K562 (cell line): ENCODE results near the gene GRAMD4. TPM values are rescaled to one million over a fixed set of nuclear protein-coding genes. Genes with fewer than 3 reads are reported as not detected.
A peak's percentile ranks its signal among the peaks of the same experiment; 100 is the strongest.

ENCODE experiments used
- CREB1 ChIP-seq, 2 experiments: sonication (generic) in 1 of 2; formaldehyde crosslinking in 1 of 2; IDR thresholded peaks; 2 replicates each; pipeline versions ENCODE4 v1.6.1 to v1.8.0; 2012 to 2022; ENCODE audit warnings: inconsistent platforms in 1 of 2, mild to moderate bottlenecking in 1 of 2, missing genetic modification reagents in 1 of 2, moderate library complexity in 1 of 2
- ELF1 ChIP-seq: fragments of 200-800 bp; sonication (Bioruptor generic); IDR thresholded peaks from 2 replicates; pipeline ENCODE4 v1.6.1; 2016; ENCODE audit warnings: missing genetic modification characterization, missing compliant biosample characterization
- EP400 ChIP-seq: fragments of 450-650 bp; IDR thresholded peaks from 2 replicates; pipeline ENCODE4 v1.6.1; 2017; ENCODE audit warnings: antibody characterized with exemption, mild to moderate bottlenecking, moderate library complexity
- SMAD3 ChIP-seq: fragments of 450-650 bp; formaldehyde crosslinking; conservative IDR thresholded peaks from 2 replicates; pipeline ENCODE4 v1.4.0; 2020; ENCODE audit warnings: mild to moderate bottlenecking
- UBTF ChIP-seq, 2 experiments: IDR thresholded peaks; 2 replicates each; pipeline ENCODE4 v1.6.1; 2012; ENCODE audit warnings: improper control_type of control experiment in 2 of 2, low read depth in 2 of 2, low read length in 2 of 2, borderline replicate concordance in 1 of 2
- ZKSCAN1 ChIP-seq: fragments of 150-350 bp; IDR thresholded peaks from 2 replicates; pipeline ENCODE4 v1.6.1; 2016; ENCODE audit warnings: low read depth, low read length
- ZNF140 ChIP-seq: fragments of 250-450 bp; sonication (Bioruptor Pico); IDR thresholded peaks from 2 replicates; pipeline ENCODE4 v1.8.0; 2021; ENCODE audit warnings: moderate library complexity, mild to moderate bottlenecking, inconsistent platforms
- ZNF253 ChIP-seq: fragments of 250-450 bp; sonication (Bioruptor Pico); conservative IDR thresholded peaks from 2 replicates; pipeline ENCODE4 v1.6.1; 2021; ENCODE audit warnings: mild to moderate bottlenecking
- ZNF764 ChIP-seq: fragments of 250-450 bp; sonication (Bioruptor Pico); IDR thresholded peaks from 2 replicates; pipeline ENCODE4 v1.4.0; 2020; ENCODE audit warnings: low read depth, mild to moderate bottlenecking, moderate library complexity
- polyA plus RNA-seq, 8 experiments: library from polyadenylated mRNA; depleted of rRNA in 4 of 8; stranded (reverse) in 5 of 8; unstranded in 3 of 8; fragments of >200 nt; fragmentation: Nextera tagmentation in 2 of 8; fragmentation: Illumina TruSeq in 1 of 8; extraction: Ambion mirVana in 2 of 8; extraction: Trizol in 1 of 8; gene quantifications; 2 replicates each; pipeline versions ENCODE4 v1.2.1 to v1.2.3, GENCODE V29; 2011 to 2014; ENCODE audit warnings: inconsistent platforms in 1 of 8, missing spikeins in 1 of 8
- total RNA-seq, 7 experiments: library from RNA; depleted of rRNA in 6 of 7; stranded (reverse); fragments of >200 nt in 6 of 7; fragmentation: Illumina TruSeq in 2 of 7; extraction: Trizol in 2 of 7; gene quantifications; 2 replicates each; pipeline versions ENCODE4 v1.2.1 to v1.2.3, GENCODE V29; 2011 to 2021; ENCODE audit warnings: low replicate concordance in 1 of 7
- TF ChIP-seq, protein P1 (sequence below): sonication (generic); formaldehyde crosslinking; IDR thresholded peaks from 2 replicates; pipeline ENCODE4 v1.8.1; 2022; ENCODE audit warnings: missing genetic modification reagents
- TF ChIP-seq, protein P2 (sequence below), 2 experiments: fragments of 200-800 bp in 1 of 2; sonication (Bioruptor generic) in 1 of 2; sonication (generic) in 1 of 2; formaldehyde crosslinking in 1 of 2; IDR thresholded peaks in 1 of 2; conservative IDR thresholded peaks in 1 of 2; 2 replicates each; pipeline versions ENCODE4 v1.5.0 to v1.6.1; 2016 to 2020; ENCODE audit warnings: missing compliant biosample characterization in 1 of 2, missing genetic modification characterization in 1 of 2, missing genetic modification reagents in 1 of 2

GRAMD4 gene
- total and polyA plus RNA-seq, 9 of the 15 experiments (the other 6 are each of a cell fraction or from before 2014, with no cell fraction given): 0.18 to 44.8 (median 18.6) TPM

DNA sequence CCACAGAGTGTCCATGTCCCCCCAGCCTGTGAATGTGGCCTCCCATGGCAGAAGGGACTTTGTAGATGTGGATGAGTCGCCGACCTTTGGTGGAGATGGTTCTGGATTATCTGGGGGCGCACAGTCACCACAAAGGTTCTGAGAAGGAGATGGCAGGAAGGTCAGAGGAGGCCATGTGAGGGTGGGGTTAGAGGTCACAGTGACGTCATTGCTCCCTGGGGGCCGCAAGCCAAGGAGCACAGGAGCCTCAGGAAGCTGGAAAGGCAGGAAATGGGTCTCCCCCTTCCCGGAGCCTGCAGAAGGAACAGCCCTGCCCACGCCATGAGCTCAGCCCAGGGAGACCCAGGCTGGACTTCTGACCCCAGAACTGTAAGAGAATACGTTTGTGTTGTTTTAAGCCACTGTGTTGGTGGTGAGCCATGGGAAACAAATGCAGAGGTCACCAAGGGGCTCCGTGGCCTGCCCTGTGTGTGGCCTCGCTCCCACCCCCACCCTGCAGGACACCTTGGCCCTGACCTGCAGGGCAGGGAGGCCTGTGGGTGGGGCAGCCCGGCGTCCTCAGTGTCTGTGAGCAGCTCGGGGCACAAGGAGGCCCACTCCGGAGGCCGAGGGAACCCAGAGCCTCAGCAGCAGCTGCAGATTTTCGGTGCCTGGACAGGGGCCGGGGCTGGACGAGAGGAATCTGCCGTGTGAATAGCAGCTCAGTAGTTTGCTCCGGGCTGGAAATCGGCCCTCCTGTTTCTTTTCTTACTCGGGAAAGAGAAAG is 32.1 kb downstream of the GRAMD4 start (continued):
- no peak for TF ChIP-seq UBTF (IDR thresholded peaks at IDR 0.05; ENCODE audit: borderline replicate concordance in 1 of 2, low read depth in 2 of 2, low read length in 2 of 2)
- TF ChIP-seq, protein P1, sequence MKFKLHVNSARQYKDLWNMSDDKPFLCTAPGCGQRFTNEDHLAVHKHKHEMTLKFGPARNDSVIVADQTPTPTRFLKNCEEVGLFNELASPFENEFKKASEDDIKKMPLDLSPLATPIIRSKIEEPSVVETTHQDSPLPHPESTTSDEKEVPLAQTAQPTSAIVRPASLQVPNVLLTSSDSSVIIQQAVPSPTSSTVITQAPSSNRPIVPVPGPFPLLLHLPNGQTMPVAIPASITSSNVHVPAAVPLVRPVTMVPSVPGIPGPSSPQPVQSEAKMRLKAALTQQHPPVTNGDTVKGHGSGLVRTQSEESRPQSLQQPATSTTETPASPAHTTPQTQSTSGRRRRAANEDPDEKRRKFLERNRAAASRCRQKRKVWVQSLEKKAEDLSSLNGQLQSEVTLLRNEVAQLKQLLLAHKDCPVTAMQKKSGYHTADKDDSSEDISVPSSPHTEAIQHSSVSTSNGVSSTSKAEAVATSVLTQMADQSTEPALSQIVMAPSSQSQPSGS (CRISPR knock-in tag): peak; percentile 86; the same call in 1 of the 2 replicates
- no peak for TF ChIP-seq SMAD3 (CRISPR knock-in tag)
- TF ChIP-seq ZNF253 (CRISPR knock-in tag): no peak
- no peak for TF ChIP-seq ZNF140 (CRISPR knock-in tag)
- TF ChIP-seq EP400: no peak
- TF ChIP-seq ZNF764: no peak
- TF ChIP-seq CREB1 (IDR thresholded peaks at IDR 0.05): 0 out of 2 replicates have a peak, but pooled peaks have one; percentile 19
- peak; percentile 74 for TF ChIP-seq CREB1 (CRISPR knock-in tag; IDR thresholded peaks at IDR 0.05)
- TF ChIP-seq ZKSCAN1: no peak
- TF ChIP-seq ELF1: no peak
- TF ChIP-seq, protein P2, sequence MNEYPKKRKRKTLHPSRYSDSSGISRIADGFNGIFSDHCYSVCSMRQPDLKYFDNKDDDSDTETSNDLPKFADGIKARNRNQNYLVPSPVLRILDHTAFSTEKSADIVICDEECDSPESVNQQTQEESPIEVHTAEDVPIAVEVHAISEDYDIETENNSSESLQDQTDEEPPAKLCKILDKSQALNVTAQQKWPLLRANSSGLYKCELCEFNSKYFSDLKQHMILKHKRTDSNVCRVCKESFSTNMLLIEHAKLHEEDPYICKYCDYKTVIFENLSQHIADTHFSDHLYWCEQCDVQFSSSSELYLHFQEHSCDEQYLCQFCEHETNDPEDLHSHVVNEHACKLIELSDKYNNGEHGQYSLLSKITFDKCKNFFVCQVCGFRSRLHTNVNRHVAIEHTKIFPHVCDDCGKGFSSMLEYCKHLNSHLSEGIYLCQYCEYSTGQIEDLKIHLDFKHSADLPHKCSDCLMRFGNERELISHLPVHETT (CRISPR knock-in tag; conservative IDR thresholded peaks at IDR 0.05 in 1 of 2, IDR thresholded peaks at IDR 0.05 in 1 of 2): no peak
